Fibroblast of mammary gland (primary cell): ENCODE data around the gene HOXC10.

ENCODE experiments used
- DNase-seq: peaks from one replicate; pipeline ENCODE4 v3.0.0-alpha.2; 2010; ENCODE audit warnings: low read depth
- H3K4me3 ChIP-seq: 2 replicates; pipeline ENCODE4 v1.5.1; 2011; ENCODE audit warnings: low read depth, mild to moderate bottlenecking, low read length, moderate library complexity; ENCODE audit not compliant: control insufficient read depth
- CTCF ChIP-seq: conservative IDR thresholded peaks from 2 replicates; pipeline ENCODE4 v1.5.1; 2011; ENCODE audit warnings: low read depth, low read length, inconsistent platforms; ENCODE audit not compliant: control insufficient read depth, insufficient read depth

The HOXC10 gene

GRCh38 chr12:53988541-53989226 is 3.7 kb downstream of the HOXC10 start:
- no peak for DNase-seq
- no peak for TF ChIP-seq CTCF
- H3K4me3 ChIP-seq = no peak overlapping the region

GRCh38 chr12:53989227-53990113 is 4.5 kb downstream of the HOXC10 start:
- peak overlapping the region; percentile 40 for H3K4me3 ChIP-seq
- peak; percentile 58 for TF ChIP-seq CTCF
- DNase-seq = peak; percentile 71

GRCh38 chr12:53990311-53991076 is 5.5 kb downstream of the HOXC10 start:
- DNase-seq = peak; percentile 63
- peak overlapping the region; percentile 27 for H3K4me3 ChIP-seq
- TF ChIP-seq CTCF = no peak

- H3K4me3 ChIP-seq = peak overlapping the region; percentile 27
- no peak for TF ChIP-seq CTCF
- peak; percentile 88 for DNase-seq
Observed at GRCh38 chr12:53991077-53991460, 6.1 kb downstream of the HOXC10 start.

GRCh38 chr12:53992377-53992889 is 7.5 kb downstream of the HOXC10 start:
- H3K4me3 ChIP-seq = no peak overlapping the region
- no peak for DNase-seq
- no peak for TF ChIP-seq CTCF
